Thyroid gland (tissue), 4 donors: Measurements from ENCODE around the gene SLC1A7. TPM values are rescaled to one million over a fixed set of nuclear protein-coding genes. Genes with fewer than 3 reads are reported as not detected.

Experiments
- DNase-seq, 2 donors: peaks; one replicate each; pipeline ENCODE4 v3.0.0-alpha.2; 2019
- H3K27ac ChIP-seq, 3 donors: fragments of 200-600 bp; sonication (generic); 1 replicate in 2 of 3; 2 replicates in 1 of 3; pipeline ENCODE4 v1.5.1; 2016 to 2019; ENCODE audit warnings: mild to moderate bottlenecking in 1 of 3, moderate library complexity in 1 of 3
- H3K27me3 ChIP-seq: fragments of 200-600 bp; sonication (generic); one replicate; pipeline ENCODE4 v1.5.1; 2019
- H3K36me3 ChIP-seq, 2 donors: fragments of 200-600 bp; sonication (generic); one replicate each; pipeline ENCODE4 v1.5.1; 2016 to 2019
- H3K4me1 ChIP-seq, 2 donors: fragments of 200-600 bp; sonication (generic); one replicate each; pipeline ENCODE4 v1.5.1; 2017 to 2019
- H3K4me3 ChIP-seq, 3 donors: fragments of 200-600 bp; sonication (generic); replicated peaks in 1 of 3; 1 replicate in 2 of 3; 2 replicates in 1 of 3; pipeline ENCODE4 v1.5.1; 2016; ENCODE audit warnings: mild to moderate bottlenecking in 1 of 3
- H3K9me3 ChIP-seq: fragments of 200-600 bp; sonication (generic); one replicate; pipeline ENCODE4 v1.5.1; 2017
- CTCF ChIP-seq, 6 experiments: fragments of 200-600 bp in 3 of 6; fragments of 450-650 bp in 3 of 6; sonication (generic) in 3 of 6; IDR thresholded peaks; one replicate each; pipeline ENCODE4 v1.5.1; 2016 to 2019; ENCODE audit warnings: antibody characterized with exemption in 6 of 6, mild to moderate bottlenecking in 2 of 6, inconsistent platforms in 1 of 6, moderate library complexity in 1 of 6
- POLR2A ChIP-seq, 2 donors: fragments of 450-650 bp; IDR thresholded peaks; one replicate each; pipeline ENCODE4 v1.6.1; 2017; ENCODE audit warnings: antibody characterized with exemption in 2 of 2, mild to moderate bottlenecking in 2 of 2, moderate library complexity in 1 of 2
- WGBS, 2 donors: methylation state at CpG; one replicate each; pipeline ENCODE4 v1.1.5; 2017; 5-methylcytosine and 5-hydroxymethylcytosine counted together
- intact Hi-C: fragments of 100-400 bp; cut with DNase I; formaldehyde crosslinking; loops from one replicate; pipeline ENCODE4 v1.15.1; 2023
- total RNA-seq, 4 donors: library from RNA; depleted of rRNA; stranded (reverse); fragments of >200 nt; gene quantifications; one replicate each; pipeline ENCODE4 v1.2.3, GENCODE V29; 2016

The SLC1A7 gene
- total RNA-seq, 4 donors from 2014 or later = 0.13 to 0.33 (median 0.20) TPM; not detected in 1

- peak overlapping the region in 1 of 3 donors; percentile 24 for H3K27ac ChIP-seq
- H3K9me3 ChIP-seq = no peaks in the 10 kb centered on the region
- no peaks in the 10 kb centered on the region for H3K36me3 ChIP-seq
- WGBS, 2 donors = 47 to 50% methylated on average over 9 to 15 of the region's 18 CpGs
- intact Hi-C loops = no loop called here
- H3K4me1 ChIP-seq = peaks cover 0 to 15% of the 10 kb centered on the region in 2 donors
- DNase-seq = no peak
- TF ChIP-seq POLR2A (IDR thresholded peaks at IDR 0.05) (no peak), CTCF (IDR thresholded peaks at IDR 0.05) (no peak)
- H3K27me3 ChIP-seq = no peaks in the 10 kb centered on the region
- no peak overlapping the region for H3K4me3 ChIP-seq
Measured at GRCh38 chr1:53121319-53122172, 20.9 kb downstream of the SLC1A7 start.

GRCh38 chr1:53120659-53121058 lies 21.8 kb downstream of the SLC1A7 start:
- intact Hi-C loops = no loop called here
- no peak for DNase-seq
- no peak for TF ChIP-seq CTCF (IDR thresholded peaks at IDR 0.05)
- no peak for TF ChIP-seq POLR2A (IDR thresholded peaks at IDR 0.05)
- Histone ChIP-seq H3K4me3 (no peak overlapping the region), H3K36me3 (no peaks in the 10 kb centered on the region), H3K9me3 (no peaks in the 10 kb centered on the region), H3K4me1 (peaks cover 0 to 15% of the 10 kb centered on the region in 2 donors), H3K27me3 (no peaks in the 10 kb centered on the region), H3K27ac (no peak overlapping the region)
- WGBS, 2 donors = 73 to 77% methylated on average over 6 to 10 of the region's 12 CpGs

GRCh38 chr1:53117836-53118235 lies 24.6 kb downstream of the SLC1A7 start:
- H3K9me3 ChIP-seq = no peaks in the 10 kb centered on the region
- no peak for DNase-seq
- no peaks in the 10 kb centered on the region for H3K36me3 ChIP-seq
- intact Hi-C loops = no loop called here
- peaks cover 0 to 5% of the 10 kb centered on the region in 2 donors for H3K4me1 ChIP-seq
- H3K4me3 ChIP-seq = no peak overlapping the region
- no peaks in the 10 kb centered on the region for H3K27me3 ChIP-seq
- TF ChIP-seq POLR2A (IDR thresholded peaks at IDR 0.05) = no peak
- no peak for TF ChIP-seq CTCF (IDR thresholded peaks at IDR 0.05)
- WGBS, 2 donors = 88 to 89% methylated on average over 6 to 9 of the region's 9 CpGs
- H3K27ac ChIP-seq = no peak overlapping the region

GRCh38 chr1:53116933-53117600 lies 25.4 kb downstream of the SLC1A7 start:
- no peak for DNase-seq
- TF ChIP-seq CTCF (IDR thresholded peaks at IDR 0.05) (no peak), POLR2A (IDR thresholded peaks at IDR 0.05) (no peak)
- H3K4me1 ChIP-seq = peaks cover 0 to 3% of the 10 kb centered on the region in 2 donors
- no peaks in the 10 kb centered on the region for H3K27me3 ChIP-seq
- no peaks in the 10 kb centered on the region for H3K36me3 ChIP-seq
- intact Hi-C loops = no loop called here
- H3K27ac ChIP-seq = no peak overlapping the region
- H3K9me3 ChIP-seq = no peaks in the 10 kb centered on the region
- H3K4me3 ChIP-seq = no peak overlapping the region
- 67 to 75% methylated on average over 11 of the region's 11 CpGs for WGBS, 2 donors

GRCh38 chr1:53116307-53116810 lies 26.1 kb downstream of the SLC1A7 start:
- intact Hi-C loops = no loop called here
- TF ChIP-seq CTCF (IDR thresholded peaks at IDR 0.05) (no peak), POLR2A (IDR thresholded peaks at IDR 0.05) (no peak)
- H3K4me3 ChIP-seq = no peak overlapping the region
- H3K9me3 ChIP-seq = no peaks in the 10 kb centered on the region
- H3K27ac ChIP-seq = no peak overlapping the region
- no peaks in the 10 kb centered on the region for H3K27me3 ChIP-seq
- WGBS, 2 donors = 72 to 88% methylated on average over 6 to 8 of the region's 9 CpGs
- peaks cover 0 to under 1% of the 10 kb centered on the region in 2 donors for H3K4me1 ChIP-seq
- DNase-seq = no peak
- no peaks in the 10 kb centered on the region for H3K36me3 ChIP-seq
